ENCODE data around the gene SLCO2A1. TPM values are rescaled to one million over a fixed set of nuclear protein-coding genes. Genes with fewer than 3 reads are reported as not detected.

SLCO2A1 gene
- polyA plus RNA-seq, 3 donors, result 15.9 to 18.0 (median 16.1) TPM

DNA sequence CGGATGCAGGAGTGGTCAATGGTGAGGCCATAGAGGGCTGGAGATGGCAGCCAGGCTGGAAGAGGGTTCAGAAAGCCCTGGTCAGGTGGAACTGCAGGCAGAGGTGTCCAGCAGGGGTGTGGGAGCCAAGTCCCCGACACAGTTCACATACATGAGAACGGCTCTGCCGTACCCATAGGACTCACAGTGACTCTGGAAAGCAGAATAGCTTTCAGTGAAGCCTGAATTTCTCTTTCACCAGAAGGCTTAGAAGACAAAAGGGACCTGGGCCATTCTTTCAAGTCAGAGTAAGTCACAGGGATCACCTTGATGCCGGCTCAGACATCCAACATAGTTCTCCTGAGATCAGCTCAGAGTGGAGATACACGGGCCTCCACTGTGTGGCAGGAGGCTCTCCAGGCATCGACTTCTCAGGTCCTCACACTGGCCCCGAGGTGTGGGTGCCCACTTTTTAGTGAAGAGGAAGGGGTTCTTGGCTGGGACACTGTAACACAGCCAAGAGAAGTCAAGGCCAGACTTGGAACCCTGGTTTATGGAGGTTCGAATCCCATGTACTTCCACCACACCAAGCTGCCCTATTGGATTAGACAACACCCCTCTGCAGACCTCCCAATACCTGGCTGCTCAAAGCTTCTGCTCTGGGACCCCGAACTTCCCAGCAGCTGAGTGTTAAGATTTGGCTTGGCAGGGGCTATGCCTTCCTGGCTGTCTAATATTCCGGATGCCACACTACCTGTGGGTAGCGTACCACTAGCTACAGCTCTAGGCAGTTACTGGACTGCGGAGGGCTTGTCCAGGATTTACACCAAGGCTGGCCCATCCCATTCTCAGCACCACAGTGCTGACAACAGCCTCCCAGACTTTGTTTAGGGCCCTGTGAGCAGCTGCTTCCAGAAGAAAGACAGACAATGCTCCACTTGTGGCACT, 93.6 kb downstream of the SLCO2A1 start:
- DNase-seq (ENCODE audit: low read depth in 3 of 3, low spot score in 2 of 3), result no peak

DNA sequence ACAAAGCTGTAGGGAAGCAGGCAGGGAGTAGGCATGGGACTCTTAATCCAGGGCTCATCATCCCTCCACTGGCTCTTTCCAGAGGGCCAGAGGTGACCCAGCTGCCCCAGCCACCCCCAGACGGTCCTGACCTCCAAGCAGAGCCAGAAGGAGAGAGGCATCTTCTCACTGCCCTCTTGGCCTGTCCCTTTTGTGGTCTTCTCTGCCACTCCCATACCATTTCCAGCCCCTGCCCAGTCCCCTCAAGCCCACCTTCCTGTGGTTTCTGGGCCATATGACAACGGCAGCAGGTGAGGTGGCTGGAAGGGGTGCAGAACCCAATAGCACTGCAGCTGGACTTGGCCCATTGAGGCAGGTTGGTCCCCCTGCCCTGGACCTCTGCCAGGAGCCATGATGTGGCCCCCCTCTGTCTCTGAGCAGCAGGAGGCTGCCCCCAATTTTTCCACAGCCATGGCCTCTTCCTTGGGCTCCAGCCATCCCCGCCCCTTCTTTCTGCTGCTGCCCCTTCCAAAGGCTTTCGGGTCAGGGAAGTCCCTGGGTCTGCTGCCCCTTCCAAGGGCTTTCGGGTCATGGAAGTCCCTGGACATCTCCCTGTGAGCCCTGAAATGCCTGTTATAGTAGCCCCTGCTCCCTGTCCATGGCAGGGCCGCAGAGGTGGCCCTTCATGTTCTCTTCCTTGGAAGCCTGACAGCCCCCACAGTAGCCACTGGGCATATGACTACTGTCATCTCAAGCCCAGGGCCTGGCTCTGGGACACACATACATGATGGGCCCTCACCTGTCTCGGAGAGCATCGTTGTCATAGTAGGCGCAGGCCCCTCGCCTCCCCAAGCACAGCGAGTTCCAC, 94.5 kb downstream of the SLCO2A1 start:
- DNase-seq (ENCODE audit: low read depth in 3 of 3, low spot score in 2 of 3), result no peak

DNA sequence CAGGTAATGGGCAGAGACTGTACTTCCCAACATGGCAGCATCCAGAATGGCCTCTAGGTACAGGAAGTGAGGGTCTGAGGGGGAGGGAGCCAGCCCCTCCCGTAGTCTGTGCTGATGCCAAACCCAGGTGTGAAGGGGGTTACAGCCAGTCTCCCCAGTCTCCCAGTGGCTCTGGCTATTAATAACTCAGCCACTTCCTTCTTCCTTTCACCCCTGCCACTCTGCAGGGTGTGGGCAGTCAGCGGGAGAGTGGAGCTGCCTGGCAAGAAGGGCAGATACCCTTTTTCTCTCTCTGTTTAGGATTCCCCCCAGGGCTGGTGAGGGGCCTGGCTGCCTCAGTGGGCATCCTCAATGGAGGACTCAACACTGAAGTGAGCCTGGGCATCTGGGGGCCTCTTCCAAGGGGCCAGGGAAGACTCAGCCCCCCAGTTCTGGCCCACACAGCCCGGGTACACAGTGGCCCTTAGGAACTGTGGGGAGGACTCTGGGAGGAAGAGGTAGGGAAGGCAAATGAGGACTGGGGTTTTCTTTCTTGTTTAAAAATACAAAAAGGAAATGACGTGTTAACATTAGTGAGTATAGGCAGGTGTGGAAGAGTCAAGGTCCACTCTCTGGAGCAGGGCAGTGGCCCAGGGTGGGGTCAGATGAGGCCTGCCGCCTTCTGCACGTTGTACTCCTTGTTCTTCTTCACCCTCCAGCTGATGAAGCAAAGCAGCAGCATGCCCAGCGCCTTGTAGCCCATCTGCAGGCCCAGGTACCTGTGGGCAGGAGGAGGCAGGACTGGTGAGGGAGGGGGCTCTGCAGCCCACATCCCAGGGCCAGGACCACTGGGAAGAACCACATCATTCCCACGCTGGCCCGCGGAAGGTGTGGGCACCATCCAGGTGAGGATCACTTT, 95.4 kb downstream of the SLCO2A1 start:
- no peak for DNase-seq (ENCODE audit: low read depth in 3 of 3, low spot score in 2 of 3)

DNA sequence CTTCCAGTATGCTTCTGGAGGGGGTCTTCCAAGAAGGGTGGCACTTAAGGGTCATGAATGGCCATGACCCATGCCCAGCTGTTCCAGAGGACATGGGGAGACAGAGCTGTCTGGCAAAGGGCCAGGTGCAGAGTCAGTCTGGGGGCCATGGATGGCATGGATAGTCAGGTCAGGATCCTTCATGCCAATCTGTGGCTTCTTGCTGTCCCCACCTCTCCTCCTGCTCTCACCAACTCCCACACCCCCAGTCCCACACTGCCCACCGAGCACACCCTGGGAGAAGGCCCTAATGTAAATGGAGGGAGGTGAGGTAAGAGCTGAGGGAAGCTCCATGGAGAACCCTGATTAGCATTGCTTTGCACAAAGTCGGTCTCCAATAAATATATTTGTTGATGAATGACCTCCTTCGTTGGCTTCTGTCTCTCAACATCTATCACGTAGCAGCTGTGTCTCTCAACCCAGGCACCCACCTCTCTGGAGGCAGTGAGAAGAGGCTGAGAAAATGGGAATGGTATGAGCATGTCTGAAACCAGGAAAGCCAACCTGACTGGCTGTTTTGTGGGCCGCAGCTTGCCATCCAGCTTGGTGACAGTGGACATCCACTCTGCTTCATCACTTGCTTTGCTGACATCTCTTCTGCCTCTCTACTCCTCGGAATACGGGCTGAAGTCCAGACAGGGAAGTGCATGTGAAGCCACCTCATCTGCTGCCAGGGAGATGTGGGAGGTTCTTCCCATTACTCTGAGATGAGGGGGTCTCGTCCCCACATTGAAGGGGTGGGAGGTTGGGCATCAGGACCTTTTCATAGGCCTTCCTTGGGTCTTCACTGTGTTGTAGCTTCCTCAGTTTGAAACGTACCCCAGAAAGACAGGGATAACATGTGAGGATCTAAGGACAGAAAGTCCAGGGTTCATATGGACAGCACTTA, 96.4 kb downstream of the SLCO2A1 start:
- no peak for DNase-seq (ENCODE audit: low read depth in 3 of 3, low spot score in 2 of 3)

DNA sequence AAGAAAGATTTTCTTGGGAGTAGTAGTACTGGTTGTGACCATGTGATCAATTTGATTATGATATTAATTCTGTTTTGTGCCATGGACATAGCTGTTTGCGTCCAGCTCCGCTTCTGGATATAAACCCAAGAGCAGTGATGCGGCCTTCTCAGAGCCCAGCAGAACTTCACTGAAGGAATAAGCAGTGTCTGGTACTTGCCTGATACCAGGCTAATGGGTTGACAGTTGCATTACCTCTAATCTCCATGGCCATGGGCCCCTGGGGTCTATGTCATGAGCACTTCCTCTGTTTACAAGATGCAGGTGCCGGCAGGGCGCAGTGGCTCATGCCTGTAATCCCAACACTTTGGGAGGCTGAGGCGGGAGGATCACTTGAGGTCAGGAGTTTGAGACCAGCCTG, 97.7 kb downstream of the SLCO2A1 start:
- DNase-seq (ENCODE audit: low read depth in 3 of 3, low spot score in 2 of 3), result no peak

DNA sequence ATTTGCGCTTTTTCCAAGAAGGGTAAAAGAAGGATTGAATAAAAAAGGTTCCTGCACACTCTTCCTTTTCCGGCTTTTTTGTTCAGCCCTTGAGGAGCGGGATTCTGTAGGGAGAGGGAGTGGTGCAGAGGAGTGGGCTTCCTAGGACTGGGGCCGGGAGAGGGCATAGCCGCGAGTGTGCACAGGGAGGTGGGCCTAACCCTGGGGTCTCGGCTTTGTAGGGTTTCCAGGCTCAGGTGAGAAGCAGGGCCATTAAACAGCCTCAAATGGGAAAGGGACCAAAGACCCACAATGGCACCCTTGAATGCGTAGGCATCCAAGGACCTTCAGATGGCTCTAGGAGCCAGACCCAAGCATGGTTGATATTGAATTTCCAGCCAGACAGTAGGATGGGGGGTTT, 98.6 kb downstream of the SLCO2A1 start:
- no peak for DNase-seq (ENCODE audit: low read depth in 3 of 3, low spot score in 2 of 3)

DNA sequence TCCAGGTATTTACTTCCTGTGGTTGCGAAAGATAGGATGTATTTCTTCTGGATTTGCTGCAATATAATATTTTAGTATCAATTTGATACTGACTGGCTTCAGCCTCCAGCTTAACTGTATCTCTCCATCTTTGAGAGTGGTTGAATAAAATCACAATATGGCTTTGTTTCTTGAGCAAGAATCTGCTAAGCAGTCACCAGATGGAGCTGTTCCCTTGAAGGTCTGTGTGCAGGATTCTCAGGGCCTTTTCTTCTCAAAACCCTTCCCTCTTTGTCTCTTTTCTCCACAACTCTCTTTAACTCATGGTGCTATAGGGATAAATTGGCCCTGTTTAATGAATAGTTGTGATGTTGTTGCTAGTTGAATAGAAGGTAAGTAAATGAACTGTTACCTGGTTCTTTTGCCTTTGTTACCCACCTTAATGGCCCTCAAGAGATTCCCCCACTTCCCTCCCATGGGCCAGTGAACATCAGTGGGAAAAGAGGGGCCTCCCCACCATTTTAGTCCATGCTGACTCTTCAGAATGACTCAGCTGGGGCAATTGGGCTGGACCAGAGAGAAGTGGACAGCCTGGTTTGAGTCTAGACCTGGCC, 99.3 kb downstream of the SLCO2A1 start:
- DNase-seq (ENCODE audit: low read depth in 3 of 3, low spot score in 2 of 3), result peak in 1 of 3 donors; percentile 53

DNA sequence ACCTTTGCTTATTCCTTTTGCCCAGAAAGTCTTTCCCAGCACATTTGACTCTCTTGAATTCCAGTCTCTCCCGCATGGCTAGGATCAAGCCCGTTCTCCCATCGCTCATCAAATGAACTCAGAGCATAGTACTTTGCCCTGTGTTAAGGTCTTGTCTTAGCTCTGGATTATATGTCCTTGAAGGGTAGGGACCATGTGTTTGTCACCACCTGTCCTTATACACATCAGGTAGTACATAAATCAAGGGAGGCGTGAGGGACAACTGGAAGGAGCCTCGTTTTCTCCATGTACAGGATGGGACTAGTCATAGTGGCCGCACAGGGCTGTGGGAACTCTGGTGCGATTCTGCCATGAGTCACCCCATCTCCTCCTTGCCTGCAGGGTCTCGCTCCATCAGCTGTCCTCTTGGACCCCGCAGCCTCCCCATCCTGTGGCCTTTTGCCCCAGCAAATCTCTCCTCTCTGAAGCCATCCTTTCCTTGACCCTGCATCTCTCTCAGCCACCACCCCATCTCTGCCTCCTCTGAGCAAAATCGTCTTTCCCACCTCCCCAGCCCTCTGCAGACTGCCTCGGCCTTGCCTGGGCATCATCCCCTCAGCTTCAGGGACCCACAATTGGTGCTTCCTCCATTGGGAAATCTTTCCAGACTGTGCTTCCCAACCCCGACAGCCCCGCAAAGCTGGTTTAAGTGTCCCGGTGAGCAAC, 100.7 kb downstream of the SLCO2A1 start:
- DNase-seq (ENCODE audit: low read depth in 3 of 3, low spot score in 2 of 3), result no peak

DNA sequence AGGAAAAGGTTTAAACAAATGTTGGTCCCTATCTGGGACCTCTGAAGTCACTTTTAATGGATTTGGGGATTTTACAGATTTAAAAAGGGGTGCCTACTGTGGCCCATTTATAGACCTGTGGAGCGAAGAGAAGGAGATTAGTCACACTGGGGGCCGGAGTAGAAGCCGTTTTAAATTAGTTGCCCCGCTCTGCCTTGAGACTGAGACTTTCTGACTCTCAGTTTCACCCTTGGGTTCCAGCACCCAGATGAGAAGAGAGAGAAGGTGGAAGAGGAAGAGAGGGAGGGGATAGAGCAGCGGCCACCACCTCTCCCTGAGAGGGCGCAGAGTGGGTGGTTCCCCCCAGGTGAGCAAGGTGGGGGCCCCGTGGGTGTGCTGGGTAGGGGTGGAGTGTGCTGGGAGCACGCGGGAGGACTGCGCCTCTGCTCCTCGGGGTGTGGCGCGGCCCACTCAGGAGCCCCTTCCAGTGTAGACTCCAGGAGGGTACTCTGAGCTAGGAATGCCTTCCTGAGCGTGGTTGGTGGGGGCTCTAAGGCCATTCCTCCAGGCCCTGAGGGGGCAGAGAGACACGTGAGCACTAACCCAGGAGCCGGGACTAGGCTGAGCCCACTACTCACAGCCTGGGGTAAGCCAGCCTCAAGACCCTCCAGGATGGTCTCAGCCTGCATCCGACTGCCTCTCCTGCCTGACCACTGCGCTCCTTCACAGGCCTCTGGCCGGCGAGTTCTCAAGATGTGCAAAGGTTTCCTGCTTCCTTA, 101.4 kb downstream of the SLCO2A1 start:
- no peak for DNase-seq (ENCODE audit: low read depth in 3 of 3, low spot score in 2 of 3)

DNA sequence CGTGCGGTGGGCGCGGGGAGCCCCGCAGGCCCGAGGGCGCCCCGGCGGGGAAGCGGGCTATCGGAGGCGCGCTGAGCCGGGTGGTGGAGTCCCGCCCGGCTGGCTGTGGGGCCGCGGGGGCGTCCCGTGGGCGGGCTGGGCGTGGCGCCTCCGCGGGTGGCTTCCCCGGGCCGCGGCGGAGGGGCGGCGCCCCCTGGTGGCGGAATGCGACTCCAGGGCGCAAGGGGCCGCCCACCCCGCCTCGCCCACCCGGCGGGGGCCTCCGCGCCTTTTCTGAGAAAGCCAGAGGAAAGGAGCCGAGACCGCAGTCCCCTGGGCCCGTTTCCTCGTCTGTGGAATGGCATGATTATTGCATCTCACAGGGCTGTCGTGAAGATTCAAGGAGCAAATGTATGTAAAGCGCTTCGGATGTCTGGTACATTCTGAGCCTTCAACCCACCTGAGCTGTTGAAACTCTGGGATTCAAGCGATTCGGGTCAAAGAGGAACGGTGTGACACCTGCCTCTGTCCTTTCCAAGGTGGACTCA, 102.1 kb downstream of the SLCO2A1 start:
- DNase-seq (ENCODE audit: low read depth in 3 of 3, low spot score in 2 of 3), result no peak

DNA sequence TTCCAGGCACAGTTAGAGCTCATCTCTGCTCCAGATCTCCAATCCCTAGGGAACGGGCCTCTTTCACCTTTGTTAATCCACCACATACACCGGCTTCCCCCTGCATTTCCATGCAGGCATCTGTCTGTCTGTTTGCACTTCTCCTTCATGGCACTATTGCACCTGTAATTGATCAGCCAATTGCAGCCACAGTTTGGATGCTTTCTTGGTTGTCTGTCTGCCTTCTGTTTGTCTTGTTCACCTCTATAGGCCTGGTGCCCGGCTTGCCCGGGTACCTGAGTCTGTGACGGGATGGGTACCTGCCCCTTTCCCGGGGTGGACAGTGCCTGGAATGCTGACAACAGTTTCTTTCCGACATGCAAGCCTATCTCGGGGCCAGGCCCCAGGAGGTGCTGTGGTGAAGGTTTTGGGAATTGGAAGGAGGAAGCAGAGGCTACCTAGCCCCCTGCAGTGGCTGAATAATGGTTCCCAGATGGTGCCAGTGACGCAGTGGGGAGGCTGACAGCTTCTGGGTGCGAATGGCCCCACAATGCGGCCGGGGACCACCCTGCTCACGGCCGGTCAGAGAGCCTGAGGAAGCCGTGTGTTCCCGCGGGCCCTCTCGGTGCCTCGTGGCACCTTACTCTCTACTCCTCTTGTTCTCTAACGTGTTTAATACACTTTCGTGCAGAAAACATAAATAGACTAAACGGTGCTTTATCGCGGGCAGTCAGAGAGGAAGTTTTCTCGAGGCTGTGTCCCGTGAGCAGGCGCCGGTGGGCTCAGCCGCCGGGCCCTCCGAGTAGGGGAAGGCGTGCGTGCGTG, 102.8 kb downstream of the SLCO2A1 start:
- no peak for DNase-seq (ENCODE audit: low read depth in 3 of 3, low spot score in 2 of 3)

DNA sequence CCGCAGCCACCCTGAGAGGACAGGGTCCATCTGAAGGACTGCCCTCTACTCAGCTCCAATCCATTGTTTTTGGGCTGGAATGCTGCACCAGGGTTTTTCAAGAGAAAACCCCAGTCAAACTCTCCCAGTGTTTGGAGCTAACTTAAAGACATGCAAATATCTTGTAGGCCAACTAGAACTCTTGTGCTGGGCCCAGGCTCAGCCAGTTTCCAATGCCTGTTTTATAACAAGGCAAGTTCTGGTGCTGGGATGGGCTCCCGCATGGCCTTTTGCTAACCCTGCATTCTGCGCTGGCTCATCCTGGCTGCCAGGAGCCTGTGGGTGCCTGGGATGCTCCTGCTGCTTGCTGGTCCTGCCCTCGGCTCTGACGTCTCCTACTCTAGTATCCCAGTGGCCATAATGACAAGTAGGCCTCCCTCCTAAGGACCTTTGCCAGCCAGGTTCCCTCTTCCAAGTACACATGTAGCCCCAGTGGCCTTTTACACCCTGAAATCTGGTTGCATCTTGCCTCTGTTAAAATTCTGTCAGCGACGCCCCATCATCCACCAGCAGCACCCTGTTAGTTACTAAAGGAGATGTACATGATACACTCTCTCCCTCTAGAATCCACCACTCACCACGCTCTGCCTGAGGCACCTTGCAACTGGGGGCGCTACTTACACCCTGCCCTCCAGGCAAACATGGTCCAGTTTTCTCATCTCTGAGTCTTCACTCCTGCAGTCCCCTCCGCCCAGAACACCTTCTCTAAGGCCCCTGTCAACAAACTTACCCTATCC, 103.6 kb downstream of the SLCO2A1 start:
- DNase-seq (ENCODE audit: low read depth in 3 of 3, low spot score in 2 of 3), result no peak

DNA sequence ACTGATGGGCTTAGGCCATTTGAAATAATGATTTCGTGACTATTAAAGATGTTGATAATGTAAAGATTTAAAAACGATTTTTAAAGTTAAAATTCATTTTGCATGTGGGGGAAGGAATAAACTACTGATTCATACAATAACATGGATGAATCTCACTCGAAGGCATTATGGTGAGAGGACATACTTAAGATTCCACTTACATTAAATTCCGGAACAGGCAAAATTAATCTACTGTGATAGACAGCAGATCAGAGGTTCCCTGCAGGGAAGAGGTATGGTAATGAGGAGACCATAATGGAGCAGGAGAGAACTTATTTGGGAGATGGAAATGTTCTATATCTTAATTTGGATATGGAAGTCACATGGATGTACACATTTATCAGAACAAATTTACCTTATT, 105.7 kb downstream of the SLCO2A1 start:
- no peak for DNase-seq (ENCODE audit: low read depth in 3 of 3, low spot score in 2 of 3)

DNA sequence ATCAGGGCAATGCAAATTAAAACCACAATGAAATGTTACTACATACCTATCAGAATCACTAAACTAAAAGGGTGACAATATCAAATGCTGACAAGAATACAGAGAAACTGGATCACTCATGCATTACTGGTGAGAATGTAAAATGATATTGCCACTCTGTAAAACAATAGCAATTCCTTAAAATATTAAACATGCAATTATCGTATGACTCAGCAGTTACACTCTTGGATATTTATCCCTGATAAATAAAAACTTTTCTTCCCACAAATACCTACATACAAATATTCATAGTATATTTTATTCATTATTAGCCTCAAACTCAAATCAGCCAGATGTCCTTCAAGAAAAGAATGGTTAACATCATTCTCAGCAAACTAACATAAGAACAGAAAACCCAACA, 108.1 kb downstream of the SLCO2A1 start:
- no peak for DNase-seq (ENCODE audit: low read depth in 3 of 3, low spot score in 2 of 3)

DNA sequence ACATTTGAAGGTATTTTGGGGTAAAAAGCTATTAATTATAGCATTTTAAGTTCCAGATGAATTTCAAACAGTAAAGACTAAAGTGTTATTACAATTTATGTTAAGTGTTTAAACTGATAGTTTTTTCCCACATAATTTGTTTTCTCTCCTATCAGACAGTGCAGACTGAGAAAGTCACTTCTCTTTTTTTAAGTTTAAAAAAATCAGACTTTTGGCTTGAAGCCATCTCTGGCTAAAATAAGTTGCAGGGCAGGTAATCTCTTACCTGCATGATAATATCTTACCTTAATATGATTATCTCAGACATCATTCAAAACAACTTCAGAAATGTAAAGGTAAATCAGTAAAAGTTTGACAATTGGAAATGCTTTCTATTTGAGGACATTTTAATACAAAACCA, 112.6 kb downstream of the SLCO2A1 start:
- no peak for DNase-seq (ENCODE audit: low read depth in 3 of 3, low spot score in 2 of 3)
